ENCODE data around the gene ZNF521.

The ZNF521 gene

GRCh38 chr18:25334588-25334987, 17.4 kb downstream of the ZNF521 start:
- TF ChIP-seq REST (IDR thresholded peaks at IDR 0.05; ENCODE audit: insufficient read depth in 1 of 2, low read depth in 2 of 2, low read length in 2 of 2) (no peak), FOXP2 (optimal IDR thresholded peaks at IDR 0.05; ENCODE audit: borderline replicate concordance, extremely low read depth, extremely low read length, insufficient read depth) (no peak), TAF1 (IDR thresholded peaks at IDR 0.05; ENCODE audit: borderline replicate concordance, insufficient read depth, low read length) (no peak), SIN3A (IDR thresholded peaks at IDR 0.05; ENCODE audit: borderline replicate concordance, insufficient read depth, low read length) (no peak), POLR2AphosphoS5 (IDR thresholded peaks at IDR 0.05; ENCODE audit: low read depth, low read length) (no peak)

GRCh38 chr18:25332002-25332401, 20.0 kb downstream of the ZNF521 start:
- TF ChIP-seq POLR2AphosphoS5 (IDR thresholded peaks at IDR 0.05; ENCODE audit: low read depth, low read length) (no peak), REST (IDR thresholded peaks at IDR 0.05; ENCODE audit: insufficient read depth in 1 of 2, low read depth in 2 of 2, low read length in 2 of 2) (no peak), SIN3A (IDR thresholded peaks at IDR 0.05; ENCODE audit: borderline replicate concordance, insufficient read depth, low read length) (no peak)

GRCh38 chr18:25329783-25330182, 22.2 kb downstream of the ZNF521 start:
- TF ChIP-seq SIN3A (IDR thresholded peaks at IDR 0.05; ENCODE audit: borderline replicate concordance, insufficient read depth, low read length) (peak; percentile 95; the same call in 1 of the 2 replicates), TAF1 (IDR thresholded peaks at IDR 0.05; ENCODE audit: borderline replicate concordance, insufficient read depth, low read length) (peak; percentile 81; the same call in 1 of the 2 replicates), FOXP2 (optimal IDR thresholded peaks at IDR 0.05; ENCODE audit: borderline replicate concordance, extremely low read depth, extremely low read length, insufficient read depth) (peak; percentile 56), REST (IDR thresholded peaks at IDR 0.05; ENCODE audit: insufficient read depth in 1 of 2, low read depth in 2 of 2, low read length in 2 of 2) (0 out of 4 replicates have a peak, but pooled peaks of 1 of the 2 experiments have one; percentile 34), POLR2AphosphoS5 (IDR thresholded peaks at IDR 0.05; ENCODE audit: low read depth, low read length) (no peak; the same call in none of the 2 replicates)

GRCh38 chr18:25327584-25327983, 24.4 kb downstream of the ZNF521 start:
- no peak for TF ChIP-seq SIN3A (IDR thresholded peaks at IDR 0.05; ENCODE audit: borderline replicate concordance, insufficient read depth, low read length)

GRCh38 chr18:25326361-25326952, 25.5 kb downstream of the ZNF521 start:
- TF ChIP-seq TAF1 (IDR thresholded peaks at IDR 0.05; ENCODE audit: borderline replicate concordance, insufficient read depth, low read length) (no peak), REST (IDR thresholded peaks at IDR 0.05; ENCODE audit: insufficient read depth in 1 of 2, low read depth in 2 of 2, low read length in 2 of 2) (no peak), SIN3A (IDR thresholded peaks at IDR 0.05; ENCODE audit: borderline replicate concordance, insufficient read depth, low read length) (no peak), POLR2AphosphoS5 (IDR thresholded peaks at IDR 0.05; ENCODE audit: low read depth, low read length) (no peak), FOXP2 (optimal IDR thresholded peaks at IDR 0.05; ENCODE audit: borderline replicate concordance, extremely low read depth, extremely low read length, insufficient read depth) (no peak)

All from PFSK-1 (cell line).